ENCODE results near the gene CDH4.

DNA sequence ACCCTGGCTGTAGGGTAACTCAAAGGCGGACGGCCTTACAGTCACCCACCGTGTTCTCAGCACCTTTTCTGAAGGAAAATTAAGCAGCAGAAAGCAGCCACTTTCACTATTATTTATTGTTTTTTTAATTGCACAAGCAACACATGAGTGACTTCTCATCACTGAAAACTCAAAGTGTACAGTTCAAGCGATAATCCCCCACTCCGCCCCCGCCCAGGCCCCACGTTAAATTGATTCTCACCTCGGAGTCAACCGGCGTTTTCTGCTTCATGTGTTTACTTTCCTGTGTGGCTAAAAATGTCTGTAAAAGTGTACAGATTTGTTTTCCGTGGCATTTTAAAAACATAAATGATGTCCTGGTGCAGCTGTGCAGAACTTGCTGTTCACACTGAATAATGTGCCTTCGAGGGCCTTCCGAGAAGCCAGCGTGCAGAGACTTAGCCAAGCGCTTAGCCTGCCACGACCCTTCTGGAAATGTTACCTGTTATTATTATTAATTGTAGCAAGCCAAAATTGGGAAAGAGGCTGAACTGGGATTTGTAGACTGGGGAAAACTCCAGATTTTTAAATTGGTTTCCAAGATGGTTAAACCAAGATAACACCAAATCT is 335.7 kb downstream of the CDH4 start:
- TF ChIP-seq, protein P1, sequence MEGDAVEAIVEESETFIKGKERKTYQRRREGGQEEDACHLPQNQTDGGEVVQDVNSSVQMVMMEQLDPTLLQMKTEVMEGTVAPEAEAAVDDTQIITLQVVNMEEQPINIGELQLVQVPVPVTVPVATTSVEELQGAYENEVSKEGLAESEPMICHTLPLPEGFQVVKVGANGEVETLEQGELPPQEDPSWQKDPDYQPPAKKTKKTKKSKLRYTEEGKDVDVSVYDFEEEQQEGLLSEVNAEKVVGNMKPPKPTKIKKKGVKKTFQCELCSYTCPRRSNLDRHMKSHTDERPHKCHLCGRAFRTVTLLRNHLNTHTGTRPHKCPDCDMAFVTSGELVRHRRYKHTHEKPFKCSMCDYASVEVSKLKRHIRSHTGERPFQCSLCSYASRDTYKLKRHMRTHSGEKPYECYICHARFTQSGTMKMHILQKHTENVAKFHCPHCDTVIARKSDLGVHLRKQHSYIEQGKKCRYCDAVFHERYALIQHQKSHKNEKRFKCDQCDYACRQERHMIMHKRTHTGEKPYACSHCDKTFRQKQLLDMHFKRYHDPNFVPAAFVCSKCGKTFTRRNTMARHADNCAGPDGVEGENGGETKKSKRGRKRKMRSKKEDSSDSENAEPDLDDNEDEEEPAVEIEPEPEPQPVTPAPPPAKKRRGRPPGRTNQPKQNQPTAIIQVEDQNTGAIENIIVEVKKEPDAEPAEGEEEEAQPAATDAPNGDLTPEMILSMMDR (IDR thresholded peaks at IDR 0.05; ENCODE audit: insufficient read depth, low read depth, low read length), result no peak
- TF ChIP-seq EZH2 (IDR thresholded peaks at IDR 0.05; ENCODE audit: insufficient read depth, low read length), result no peak

Measured in astrocyte (in vitro differentiated cells and primary cell).